Measurements from ENCODE around the gene PNMA1. TPM values are rescaled to one million over a fixed set of nuclear protein-coding genes. Genes with fewer than 3 reads are reported as not detected.

PNMA1 gene, protein sequence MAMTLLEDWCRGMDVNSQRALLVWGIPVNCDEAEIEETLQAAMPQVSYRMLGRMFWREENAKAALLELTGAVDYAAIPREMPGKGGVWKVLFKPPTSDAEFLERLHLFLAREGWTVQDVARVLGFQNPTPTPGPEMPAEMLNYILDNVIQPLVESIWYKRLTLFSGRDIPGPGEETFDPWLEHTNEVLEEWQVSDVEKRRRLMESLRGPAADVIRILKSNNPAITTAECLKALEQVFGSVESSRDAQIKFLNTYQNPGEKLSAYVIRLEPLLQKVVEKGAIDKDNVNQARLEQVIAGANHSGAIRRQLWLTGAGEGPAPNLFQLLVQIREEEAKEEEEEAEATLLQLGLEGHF
- 19.1 and 19.3 TPM in 2 replicates for polyA plus RNA-seq (2013)

DNA sequence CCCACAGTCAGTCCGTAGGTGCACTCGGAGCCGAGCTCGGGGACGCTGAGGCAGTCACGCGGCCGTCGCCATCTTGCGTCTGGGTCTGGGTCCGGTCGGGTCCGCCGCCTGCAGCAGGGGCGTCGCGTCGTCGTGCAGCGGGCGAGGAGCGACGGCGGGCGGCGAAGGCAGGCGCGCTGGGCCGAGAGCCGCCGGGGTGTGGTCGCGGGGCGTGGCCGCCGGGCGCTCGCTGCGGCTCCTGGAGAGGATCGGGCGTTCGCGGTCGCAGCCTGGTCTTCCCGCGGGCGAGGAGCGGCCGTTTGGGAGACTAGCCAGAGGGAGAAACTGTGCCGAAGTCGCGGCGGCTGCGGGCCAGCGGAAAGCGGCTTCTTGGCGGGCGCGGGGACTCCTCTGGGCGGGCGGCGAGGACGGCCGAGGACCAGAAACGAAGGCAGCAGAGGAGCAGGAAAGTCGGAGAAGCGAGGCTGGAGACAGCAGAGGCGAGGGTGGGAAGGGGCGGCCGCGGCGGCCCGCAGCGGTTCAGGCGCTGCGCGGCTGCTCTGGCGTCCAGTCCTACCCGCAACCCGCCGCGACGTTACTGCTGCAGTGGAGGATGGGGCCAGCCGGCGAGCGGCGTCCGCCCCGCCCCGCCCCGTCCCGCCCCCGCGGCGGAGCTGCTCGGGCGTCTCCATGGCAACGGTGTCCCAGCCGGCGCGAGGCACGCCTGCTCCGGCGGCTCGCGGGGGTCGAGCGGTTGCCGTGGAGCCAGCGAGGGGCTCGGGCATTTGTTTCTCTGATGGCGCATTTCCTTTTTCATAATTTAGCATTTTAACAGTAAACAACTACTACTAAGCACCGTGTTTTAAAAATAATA is at the start of gene PNMA1:
PNMA1 (minus strand) TSS at position 582 of the 853 bp plus-strand sequence. CDS start 745 bp downstream, outside the sequence.
- H3K4me1 ChIP-seq (ENCODE audit: control insufficient read depth in 1 of 2, insufficient read depth in 2 of 2, low read length in 2 of 2) = peaks cover 12 to 21% of the 10 kb centered on the region in 2 experiments
- H2BK120ac ChIP-seq (ENCODE audit: insufficient read depth, low read length, poor library complexity) = peak within 1 kb of the TSS; percentile 69
- H4K91ac ChIP-seq (ENCODE audit: low read depth, low read length) = peak within 1 kb of the TSS; percentile 87
- H3K27me3 ChIP-seq (ENCODE audit: insufficient read depth, low read length) = no peaks in the 10 kb centered on the region
- peak within 1 kb of the TSS; percentile 82 for H3K4me3 ChIP-seq (ENCODE audit: low read depth, low read length)
- peak within 1 kb of the TSS; percentile 25 for H3K14ac ChIP-seq (ENCODE audit: low read length)
- peak within 1 kb of the TSS; percentile 1 for H4K12ac ChIP-seq (ENCODE audit: low read depth, low read length)
- peak within 1 kb of the TSS; percentile 70 for H3K27ac ChIP-seq (ENCODE audit: low read depth, low read length)
- peak within 1 kb of the TSS; percentile 13 for H2BK12ac ChIP-seq (ENCODE audit: low read length)
- H3K79me1 ChIP-seq (ENCODE audit: low read length) = peaks cover 7% of the 10 kb centered on the region
- peaks cover 18 to 21% of the 10 kb centered on the region in 2 experiments for H3K36me3 ChIP-seq (ENCODE audit: control insufficient read depth in 1 of 2, insufficient read depth in 2 of 2, low read length in 2 of 2)
- peak within 1 kb of the TSS; percentile 63 for H3K18ac ChIP-seq (ENCODE audit: low read length)
- peak within 1 kb of the TSS; percentile 71 for H2AFZ ChIP-seq (ENCODE audit: insufficient read depth, low read length, poor library complexity)
- peak; percentile 85 to 92 for DNase-seq
- peak within 1 kb of the TSS; percentile 47 for H2BK5ac ChIP-seq (ENCODE audit: low read depth, low read length, poor library complexity)
- H3K79me2 ChIP-seq (ENCODE audit: control insufficient read depth, insufficient read depth, low read length, poor library complexity) = peaks cover 7% of the 10 kb centered on the region
- WGBS (ENCODE audit: extremely low coverage, insufficient coverage, insufficient read length) = no CpG with 5 or more reads among the region's 113 CpGs
- H3K9me3 ChIP-seq (ENCODE audit: insufficient read depth, low read depth, low read length) = no peaks in the 10 kb centered on the region
- peak within 1 kb of the TSS; percentile 62 for H3K4me2 ChIP-seq (ENCODE audit: low read length)
- no peak within 1 kb of the TSS for H2AK5ac ChIP-seq (ENCODE audit: low read length)
- H3K9ac ChIP-seq (ENCODE audit: low read length) = peak within 1 kb of the TSS; percentile 52
- H3K4ac ChIP-seq (ENCODE audit: low read depth, low read length) = peak within 1 kb of the TSS; percentile 59
- no peak within 1 kb of the TSS for H3K23ac ChIP-seq (ENCODE audit: low read length)
- peak within 1 kb of the TSS; percentile 39 for H4K8ac ChIP-seq (ENCODE audit: low read depth, low read length)

DNA sequence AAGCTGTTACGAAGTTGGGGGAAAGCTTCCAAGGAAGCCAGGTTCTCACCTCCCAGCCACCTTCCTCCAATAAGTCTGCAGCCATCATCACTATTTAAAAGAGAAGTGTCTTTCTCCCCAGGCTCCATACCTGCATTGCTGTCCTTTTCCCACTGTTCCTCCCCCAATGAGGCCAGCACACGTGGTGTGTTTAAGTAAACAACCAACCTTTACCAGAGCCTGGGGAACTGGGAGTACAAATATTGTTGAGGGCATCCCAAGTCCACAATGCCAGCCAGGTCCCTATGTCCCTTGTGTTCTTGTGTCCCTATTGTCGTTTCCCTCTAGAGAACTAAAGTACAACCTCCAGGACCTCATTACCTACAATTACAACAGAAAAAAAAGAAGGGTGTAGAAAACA is 49.2 kb upstream of the PNMA1 start:
- WGBS (ENCODE audit: extremely low coverage, insufficient coverage, insufficient read length) = no CpG with 5 or more reads among the region's 3 CpGs
- Histone ChIP-seq H3K27ac (ENCODE audit: low read depth, low read length) (no peak overlapping the region), H3K9me3 (ENCODE audit: insufficient read depth, low read depth, low read length) (no peaks in the 10 kb centered on the region), H3K18ac (ENCODE audit: low read length) (no peak overlapping the region), H2AFZ (ENCODE audit: insufficient read depth, low read length, poor library complexity) (no peak overlapping the region), H3K4me1 (ENCODE audit: control insufficient read depth in 1 of 2, insufficient read depth in 2 of 2, low read length in 2 of 2) (peaks cover 22 to 29% of the 10 kb centered on the region in 2 experiments), H4K8ac (ENCODE audit: low read depth, low read length) (no peak overlapping the region), H3K4ac (ENCODE audit: low read depth, low read length) (no peak overlapping the region), H2BK120ac (ENCODE audit: insufficient read depth, low read length, poor library complexity) (no peak overlapping the region), H4K91ac (ENCODE audit: low read depth, low read length) (no peak overlapping the region), H3K79me1 (ENCODE audit: low read length) (peaks cover 23% of the 10 kb centered on the region), H4K12ac (ENCODE audit: low read depth, low read length) (no peak overlapping the region), H3K9ac (ENCODE audit: low read length) (no peak overlapping the region), H2AK5ac (ENCODE audit: low read length) (no peak overlapping the region), H3K27me3 (ENCODE audit: insufficient read depth, low read length) (no peaks in the 10 kb centered on the region), H2BK5ac (ENCODE audit: low read depth, low read length, poor library complexity) (no peak overlapping the region), H3K79me2 (ENCODE audit: control insufficient read depth, insufficient read depth, low read length, poor library complexity) (peaks cover 11% of the 10 kb centered on the region), H3K36me3 (ENCODE audit: control insufficient read depth in 1 of 2, insufficient read depth in 2 of 2, low read length in 2 of 2) (no peaks in the 10 kb centered on the region), H3K4me3 (ENCODE audit: low read depth, low read length) (no peak overlapping the region), H2BK12ac (ENCODE audit: low read length) (no peak overlapping the region), H3K23ac (ENCODE audit: low read length) (no peak overlapping the region), H3K4me2 (ENCODE audit: low read length) (no peak overlapping the region), H3K14ac (ENCODE audit: low read length) (no peak overlapping the region)
- DNase-seq = no peak

DNA sequence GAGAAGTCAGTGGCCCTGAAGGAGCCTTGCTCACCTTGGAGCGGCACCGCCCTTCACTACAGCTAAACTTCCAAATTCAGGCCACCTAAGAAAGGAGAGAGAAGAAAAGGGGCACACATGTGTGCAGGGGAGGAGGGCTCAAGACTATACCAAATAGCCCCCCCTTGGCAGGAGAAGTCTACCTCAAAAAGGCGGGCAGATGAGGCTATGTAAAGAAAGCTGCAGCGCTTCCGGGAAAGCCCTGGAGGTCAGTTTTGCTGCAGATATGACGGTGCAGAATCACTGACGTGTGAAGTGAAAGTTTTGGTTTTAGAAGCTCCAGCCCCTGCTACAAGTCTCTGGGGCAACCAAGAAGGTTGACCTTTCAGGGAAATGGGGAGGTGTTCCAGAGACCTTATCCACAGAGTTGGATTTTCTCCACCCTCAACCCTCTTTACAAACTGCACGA is 48.2 kb upstream of the PNMA1 start:
- Histone ChIP-seq H2BK120ac (ENCODE audit: insufficient read depth, low read length, poor library complexity) (peak overlapping the region; percentile 18), H2BK5ac (ENCODE audit: low read depth, low read length, poor library complexity) (no peak overlapping the region), H3K27me3 (ENCODE audit: insufficient read depth, low read length) (no peaks in the 10 kb centered on the region), H3K9ac (ENCODE audit: low read length) (no peak overlapping the region), H3K4ac (ENCODE audit: low read depth, low read length) (no peak overlapping the region), H2BK12ac (ENCODE audit: low read length) (peak overlapping the region; percentile 20), H3K4me3 (ENCODE audit: low read depth, low read length) (no peak overlapping the region), H2AK5ac (ENCODE audit: low read length) (peak overlapping the region; percentile 45), H3K27ac (ENCODE audit: low read depth, low read length) (no peak overlapping the region), H4K8ac (ENCODE audit: low read depth, low read length) (no peak overlapping the region), H4K12ac (ENCODE audit: low read depth, low read length) (no peak overlapping the region), H3K4me1 (ENCODE audit: control insufficient read depth in 1 of 2, insufficient read depth in 2 of 2, low read length in 2 of 2) (peaks cover 28 to 36% of the 10 kb centered on the region in 2 experiments), H3K9me3 (ENCODE audit: insufficient read depth, low read depth, low read length) (no peaks in the 10 kb centered on the region), H3K14ac (ENCODE audit: low read length) (peak overlapping the region; percentile 6), H3K4me2 (ENCODE audit: low read length) (no peak overlapping the region), H3K79me2 (ENCODE audit: control insufficient read depth, insufficient read depth, low read length, poor library complexity) (peaks cover 19% of the 10 kb centered on the region), H2AFZ (ENCODE audit: insufficient read depth, low read length, poor library complexity) (no peak overlapping the region), H3K18ac (ENCODE audit: low read length) (peak overlapping the region; percentile 61), H3K36me3 (ENCODE audit: control insufficient read depth in 1 of 2, insufficient read depth in 2 of 2, low read length in 2 of 2) (no peaks in the 10 kb centered on the region), H3K23ac (ENCODE audit: low read length) (no peak overlapping the region), H3K79me1 (ENCODE audit: low read length) (peaks cover 24% of the 10 kb centered on the region), H4K91ac (ENCODE audit: low read depth, low read length) (no peak overlapping the region)
- peak in 1 of 2 donors; percentile 38 for DNase-seq
- no CpG with 5 or more reads among the region's 8 CpGs for WGBS (ENCODE audit: extremely low coverage, insufficient coverage, insufficient read length)

DNA sequence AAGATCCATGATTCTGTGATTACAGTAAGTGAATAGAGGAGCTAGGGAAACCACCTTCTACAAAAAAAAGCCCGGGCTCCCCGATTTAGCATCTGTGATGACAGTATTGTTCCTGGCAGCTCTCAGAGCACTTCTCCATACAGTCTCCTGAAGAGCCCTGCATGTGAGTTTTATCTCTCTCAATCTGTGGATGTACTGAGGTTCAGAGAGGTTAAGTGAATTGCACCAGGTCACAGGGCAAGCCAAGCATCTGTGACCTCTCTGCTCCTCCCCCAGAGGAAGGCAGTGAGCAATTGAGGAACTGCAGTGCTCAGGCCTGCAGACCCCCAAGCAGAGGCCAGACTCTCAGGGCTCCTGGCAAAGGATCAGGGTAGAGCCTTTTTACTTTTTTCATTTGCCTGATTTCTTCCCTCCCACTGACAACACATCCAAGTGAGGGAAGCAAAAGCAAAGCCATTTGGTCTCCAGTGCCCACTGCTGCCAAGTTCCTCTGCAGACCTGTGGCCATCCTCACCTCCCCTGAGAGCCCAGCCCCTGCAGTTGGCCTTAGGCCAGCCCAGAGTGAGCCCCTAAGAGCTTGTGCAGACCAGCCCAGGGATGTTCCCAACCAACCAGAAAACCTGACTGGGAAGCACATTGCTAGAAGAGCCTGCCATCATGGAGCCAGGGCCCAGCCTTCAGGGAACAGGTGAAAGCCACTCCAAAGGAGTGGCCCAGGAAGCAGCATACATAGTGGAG is 47.6 kb upstream of the PNMA1 start:
- Histone ChIP-seq H3K27ac (ENCODE audit: low read depth, low read length) (no peak overlapping the region), H3K18ac (ENCODE audit: low read length) (peak overlapping the region; percentile 61), H4K8ac (ENCODE audit: low read depth, low read length) (no peak overlapping the region), H2AK5ac (ENCODE audit: low read length) (peak overlapping the region; percentile 45), H2BK12ac (ENCODE audit: low read length) (peak overlapping the region; percentile 20), H3K79me2 (ENCODE audit: control insufficient read depth, insufficient read depth, low read length, poor library complexity) (peaks cover 19% of the 10 kb centered on the region), H3K4me1 (ENCODE audit: control insufficient read depth in 1 of 2, insufficient read depth in 2 of 2, low read length in 2 of 2) (peaks cover 29 to 36% of the 10 kb centered on the region in 2 experiments), H4K12ac (ENCODE audit: low read depth, low read length) (no peak overlapping the region), H2BK5ac (ENCODE audit: low read depth, low read length, poor library complexity) (no peak overlapping the region), H2BK120ac (ENCODE audit: insufficient read depth, low read length, poor library complexity) (peak overlapping the region; percentile 18), H3K4me2 (ENCODE audit: low read length) (no peak overlapping the region), H3K14ac (ENCODE audit: low read length) (peak overlapping the region; percentile 6), H3K27me3 (ENCODE audit: insufficient read depth, low read length) (no peaks in the 10 kb centered on the region), H3K9ac (ENCODE audit: low read length) (no peak overlapping the region), H3K4me3 (ENCODE audit: low read depth, low read length) (no peak overlapping the region), H2AFZ (ENCODE audit: insufficient read depth, low read length, poor library complexity) (no peak overlapping the region), H4K91ac (ENCODE audit: low read depth, low read length) (no peak overlapping the region), H3K36me3 (ENCODE audit: control insufficient read depth in 1 of 2, insufficient read depth in 2 of 2, low read length in 2 of 2) (no peaks in the 10 kb centered on the region), H3K9me3 (ENCODE audit: insufficient read depth, low read depth, low read length) (no peaks in the 10 kb centered on the region), H3K4ac (ENCODE audit: low read depth, low read length) (no peak overlapping the region), H3K23ac (ENCODE audit: low read length) (no peak overlapping the region), H3K79me1 (ENCODE audit: low read length) (peaks cover 24% of the 10 kb centered on the region)
- no CpG with 5 or more reads among the region's 2 CpGs for WGBS (ENCODE audit: extremely low coverage, insufficient coverage, insufficient read length)
- DNase-seq = no peak
